ENCODE results near the gene IL18.

Gene IL18

DNA sequence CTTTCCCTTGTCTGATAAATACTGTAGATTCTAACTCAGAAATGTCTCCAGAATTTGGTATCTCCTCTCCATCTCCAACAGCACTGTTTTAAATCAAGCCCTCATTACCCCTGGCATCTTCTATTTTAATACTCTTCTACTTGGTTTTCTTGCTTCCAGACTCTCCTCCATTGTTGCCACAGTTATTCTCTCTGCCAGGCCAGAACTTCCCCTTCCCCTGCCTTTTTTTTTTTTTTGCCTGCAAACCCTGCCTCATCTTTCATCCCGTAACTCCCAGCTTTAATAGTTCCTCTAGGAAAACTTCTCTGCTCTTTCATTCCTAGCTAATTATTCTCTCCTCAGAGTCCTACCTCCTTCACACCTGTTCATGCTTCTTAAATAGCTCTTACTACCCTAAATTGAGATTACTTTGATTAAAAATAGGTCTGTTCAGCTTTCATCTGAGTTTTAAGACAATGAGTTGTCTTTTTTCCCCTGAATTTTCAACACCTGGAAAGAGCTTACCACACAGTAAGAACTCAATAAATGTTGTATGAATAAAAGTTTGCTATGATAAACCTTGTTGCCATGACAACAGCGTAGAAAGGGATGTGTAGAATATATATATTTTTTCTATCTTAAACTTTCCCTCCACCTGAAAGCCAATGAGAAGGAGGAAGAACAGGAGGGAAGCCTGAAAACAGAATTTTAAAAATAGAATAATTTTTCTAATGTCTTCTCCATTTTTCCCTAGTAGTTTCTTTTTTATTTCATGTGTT lies 3.6 kb downstream of the IL18 start:
- no peak for TF ChIP-seq EZH2 (IDR thresholded peaks at IDR 0.05; ENCODE audit: borderline replicate concordance, low read depth, low read length, severe bottlenecking)
- TF ChIP-seq, protein P1, sequence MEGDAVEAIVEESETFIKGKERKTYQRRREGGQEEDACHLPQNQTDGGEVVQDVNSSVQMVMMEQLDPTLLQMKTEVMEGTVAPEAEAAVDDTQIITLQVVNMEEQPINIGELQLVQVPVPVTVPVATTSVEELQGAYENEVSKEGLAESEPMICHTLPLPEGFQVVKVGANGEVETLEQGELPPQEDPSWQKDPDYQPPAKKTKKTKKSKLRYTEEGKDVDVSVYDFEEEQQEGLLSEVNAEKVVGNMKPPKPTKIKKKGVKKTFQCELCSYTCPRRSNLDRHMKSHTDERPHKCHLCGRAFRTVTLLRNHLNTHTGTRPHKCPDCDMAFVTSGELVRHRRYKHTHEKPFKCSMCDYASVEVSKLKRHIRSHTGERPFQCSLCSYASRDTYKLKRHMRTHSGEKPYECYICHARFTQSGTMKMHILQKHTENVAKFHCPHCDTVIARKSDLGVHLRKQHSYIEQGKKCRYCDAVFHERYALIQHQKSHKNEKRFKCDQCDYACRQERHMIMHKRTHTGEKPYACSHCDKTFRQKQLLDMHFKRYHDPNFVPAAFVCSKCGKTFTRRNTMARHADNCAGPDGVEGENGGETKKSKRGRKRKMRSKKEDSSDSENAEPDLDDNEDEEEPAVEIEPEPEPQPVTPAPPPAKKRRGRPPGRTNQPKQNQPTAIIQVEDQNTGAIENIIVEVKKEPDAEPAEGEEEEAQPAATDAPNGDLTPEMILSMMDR (IDR thresholded peaks at IDR 0.05; ENCODE audit: borderline replicate concordance, extremely low read depth, low read length, poor library complexity, severe bottlenecking): no peak
- ATAC-seq (ENCODE audit: insufficient read depth, low read depth) (no peak), DNase-seq (no peak)
- H3K4me1 ChIP-seq (ENCODE audit: insufficient read depth, low read length): no peaks in the 10 kb centered on the region
- H3K79me2 ChIP-seq (ENCODE audit: insufficient read depth, low read length): no peaks in the 10 kb centered on the region
- no peak overlapping the region for H3K4me2 ChIP-seq (ENCODE audit: insufficient read depth, low read length)
- H3K9ac ChIP-seq (ENCODE audit: low read depth, low read length): no peak overlapping the region
- H3K27me3 ChIP-seq (ENCODE audit: insufficient read depth, low read length, poor library complexity): no peaks in the 10 kb centered on the region
- no peak overlapping the region for H3K4me3 ChIP-seq (ENCODE audit: low read depth in 1 of 2, low read length in 2 of 2)
- H3K36me3 ChIP-seq (ENCODE audit: insufficient read depth, low read length): no peaks in the 10 kb centered on the region
- no peak overlapping the region for H2AFZ ChIP-seq (ENCODE audit: low read depth, low read length)
- no peaks in the 10 kb centered on the region for H4K20me1 ChIP-seq (ENCODE audit: insufficient read depth, low read length)
- H3K9me3 ChIP-seq (ENCODE audit: insufficient read depth, low read length, severe bottlenecking): no peaks in the 10 kb centered on the region
- H3K27ac ChIP-seq (ENCODE audit: low read length): no peak overlapping the region

DNA sequence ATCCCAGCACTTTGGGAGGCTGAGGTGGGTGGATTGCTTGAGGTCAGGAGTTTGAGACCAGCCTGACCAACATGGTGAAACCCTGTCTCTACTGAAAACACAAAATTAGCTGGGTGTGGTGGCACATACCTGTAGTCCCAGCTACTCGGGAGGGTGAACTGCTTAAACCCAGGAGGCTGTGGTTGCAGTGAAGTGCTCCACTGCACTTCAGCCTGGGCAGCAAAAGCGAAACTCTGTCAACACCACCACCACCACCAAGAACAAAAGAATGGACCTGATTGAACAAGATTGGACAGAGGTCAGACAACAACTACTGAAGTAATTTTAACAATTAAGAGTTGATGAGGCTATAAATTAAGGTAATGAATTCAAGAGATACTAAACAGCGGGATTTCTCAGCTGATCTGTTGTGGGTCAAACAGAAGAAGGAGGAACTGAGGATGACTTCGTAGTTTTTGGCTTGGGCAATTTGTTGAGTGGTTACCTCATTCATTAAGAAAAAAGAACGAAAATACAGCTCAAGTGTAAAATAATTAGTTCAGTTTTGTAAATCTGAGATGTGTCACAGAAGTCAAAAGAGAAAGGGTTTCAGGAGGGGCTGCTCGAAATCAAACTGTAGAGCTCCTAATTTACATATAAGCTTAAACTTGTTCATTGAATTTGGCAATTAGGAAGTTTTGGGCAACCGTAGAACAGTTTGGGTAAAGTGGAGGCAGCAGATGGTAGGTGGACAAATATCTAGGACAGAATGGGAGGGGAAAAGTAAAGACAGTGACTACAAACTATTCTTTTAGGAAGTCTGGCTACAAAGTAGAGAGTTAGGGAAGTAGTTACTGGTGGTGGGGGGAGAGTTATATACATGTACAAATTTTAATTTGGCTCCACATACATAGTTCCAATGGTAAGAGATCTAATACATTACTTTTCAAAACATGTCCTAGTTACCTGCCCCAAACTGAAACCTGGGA lies 4.5 kb downstream of the IL18 start:
- no peak overlapping the region for H3K9ac ChIP-seq (ENCODE audit: low read depth, low read length)
- ATAC-seq (ENCODE audit: insufficient read depth, low read depth): no peak
- H3K4me3 ChIP-seq (ENCODE audit: low read depth in 1 of 2, low read length in 2 of 2): no peak overlapping the region
- DNase-seq: no peak
- no peaks in the 10 kb centered on the region for H3K79me2 ChIP-seq (ENCODE audit: insufficient read depth, low read length)
- H3K4me1 ChIP-seq (ENCODE audit: insufficient read depth, low read length): no peaks in the 10 kb centered on the region
- no peaks in the 10 kb centered on the region for H3K27me3 ChIP-seq (ENCODE audit: insufficient read depth, low read length, poor library complexity)
- H3K9me3 ChIP-seq (ENCODE audit: insufficient read depth, low read length, severe bottlenecking): no peaks in the 10 kb centered on the region
- no peak overlapping the region for H2AFZ ChIP-seq (ENCODE audit: low read depth, low read length)
- TF ChIP-seq, protein P1 (IDR thresholded peaks at IDR 0.05; ENCODE audit: borderline replicate concordance, extremely low read depth, low read length, poor library complexity, severe bottlenecking): no peak
- no peaks in the 10 kb centered on the region for H3K36me3 ChIP-seq (ENCODE audit: insufficient read depth, low read length)
- no peak overlapping the region for H3K4me2 ChIP-seq (ENCODE audit: insufficient read depth, low read length)
- H4K20me1 ChIP-seq (ENCODE audit: insufficient read depth, low read length): no peaks in the 10 kb centered on the region
- no peak overlapping the region for H3K27ac ChIP-seq (ENCODE audit: low read length)

DNA sequence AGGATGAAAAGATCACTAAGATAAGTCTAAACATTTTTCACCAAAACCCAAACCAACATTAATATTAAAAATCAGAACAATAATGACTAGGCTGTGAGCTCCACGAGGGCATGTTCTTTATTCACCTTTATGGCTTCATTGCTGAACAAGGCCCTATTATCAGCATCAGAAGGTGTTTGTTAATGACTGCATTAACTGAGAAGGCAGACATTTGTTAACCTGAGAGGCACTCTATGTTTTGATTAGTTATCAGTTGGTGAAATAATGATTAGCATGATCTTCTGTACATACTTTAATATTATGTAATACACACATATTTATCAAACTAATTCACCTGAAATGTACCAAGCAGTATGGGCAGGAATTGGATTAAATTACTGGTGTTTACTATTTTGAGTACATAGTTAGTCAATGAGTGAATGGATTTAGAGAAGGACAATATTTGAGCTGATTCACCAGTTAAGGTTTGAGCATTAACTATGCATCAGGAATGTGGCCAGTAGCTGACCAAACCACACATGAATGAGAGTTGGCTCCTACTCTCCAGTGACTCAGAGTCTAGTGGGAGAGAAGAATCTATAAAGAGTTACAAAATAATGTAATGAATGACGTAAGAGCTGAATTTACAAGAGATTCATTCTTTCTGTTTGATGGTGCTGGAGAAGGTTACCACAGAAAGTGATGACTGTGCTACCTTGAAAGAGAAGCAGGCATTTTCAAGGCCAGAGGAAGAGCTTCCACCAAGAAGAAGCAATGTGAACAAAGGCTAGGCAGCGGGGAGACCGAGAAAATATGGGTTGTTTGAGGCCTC lies 6.7 kb downstream of the IL18 start:
- no peaks in the 10 kb centered on the region for H3K79me2 ChIP-seq (ENCODE audit: insufficient read depth, low read length)
- H3K27ac ChIP-seq (ENCODE audit: low read length): no peak overlapping the region
- no peaks in the 10 kb centered on the region for H3K27me3 ChIP-seq (ENCODE audit: insufficient read depth, low read length, poor library complexity)
- no peak overlapping the region for H3K4me3 ChIP-seq (ENCODE audit: low read depth in 1 of 2, low read length in 2 of 2)
- H3K36me3 ChIP-seq (ENCODE audit: insufficient read depth, low read length): no peaks in the 10 kb centered on the region
- H2AFZ ChIP-seq (ENCODE audit: low read depth, low read length): no peak overlapping the region
- H3K9me3 ChIP-seq (ENCODE audit: insufficient read depth, low read length, severe bottlenecking): no peaks in the 10 kb centered on the region
- ATAC-seq (ENCODE audit: insufficient read depth, low read depth) (no peak), DNase-seq (no peak)
- no peaks in the 10 kb centered on the region for H3K4me1 ChIP-seq (ENCODE audit: insufficient read depth, low read length)
- TF ChIP-seq, protein P1 (IDR thresholded peaks at IDR 0.05; ENCODE audit: borderline replicate concordance, extremely low read depth, low read length, poor library complexity, severe bottlenecking): no peak
- TF ChIP-seq EZH2 (IDR thresholded peaks at IDR 0.05; ENCODE audit: borderline replicate concordance, low read depth, low read length, severe bottlenecking): no peak
- H3K4me2 ChIP-seq (ENCODE audit: insufficient read depth, low read length): no peak overlapping the region
- H4K20me1 ChIP-seq (ENCODE audit: insufficient read depth, low read length): no peaks in the 10 kb centered on the region
- H3K9ac ChIP-seq (ENCODE audit: low read depth, low read length): no peak overlapping the region

All from DND-41 (cell line).